ENCODE results near the gene EEFSEC. TPM values are rescaled to one million over a fixed set of nuclear protein-coding genes. Genes with fewer than 3 reads are reported as not detected.

Gene EEFSEC
- total RNA-seq, 4 donors from 2014 or later = 11.7 to 23.0 (median 14.9) TPM

- no peak for ATAC-seq (ENCODE audit: low FRiP score)
- DNase-seq (ENCODE audit: low spot score) = no peak
- TF ChIP-seq CTCF (IDR thresholded peaks at IDR 0.05) = no peak
Observed at GRCh38 chr3:128367221-128367620, 213.9 kb downstream of the EEFSEC start.

DNA sequence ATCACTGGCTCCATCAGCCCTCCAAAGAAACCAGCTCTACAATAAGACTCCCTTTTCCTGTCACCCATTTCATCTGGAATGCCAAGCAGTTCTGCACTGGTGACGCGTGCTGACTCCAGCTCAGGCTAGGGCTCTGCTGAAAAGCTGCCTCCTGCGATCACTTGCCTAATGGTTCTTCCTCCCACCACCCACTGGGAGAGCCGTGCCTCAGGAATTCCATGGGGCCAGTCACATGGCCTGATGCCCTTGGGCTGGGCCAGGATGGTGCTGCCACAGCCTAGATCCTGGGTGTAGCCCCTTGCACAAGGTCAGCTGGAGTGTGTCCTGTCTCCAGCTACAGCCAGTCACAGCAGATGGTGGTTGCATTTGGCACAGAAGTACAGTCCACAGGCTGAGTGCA lies 214.5 kb downstream of the EEFSEC start:
- ATAC-seq (ENCODE audit: low FRiP score) (no peak), DNase-seq (ENCODE audit: low spot score) (no peak)
- TF ChIP-seq CTCF (IDR thresholded peaks at IDR 0.05) = no peak

DNA sequence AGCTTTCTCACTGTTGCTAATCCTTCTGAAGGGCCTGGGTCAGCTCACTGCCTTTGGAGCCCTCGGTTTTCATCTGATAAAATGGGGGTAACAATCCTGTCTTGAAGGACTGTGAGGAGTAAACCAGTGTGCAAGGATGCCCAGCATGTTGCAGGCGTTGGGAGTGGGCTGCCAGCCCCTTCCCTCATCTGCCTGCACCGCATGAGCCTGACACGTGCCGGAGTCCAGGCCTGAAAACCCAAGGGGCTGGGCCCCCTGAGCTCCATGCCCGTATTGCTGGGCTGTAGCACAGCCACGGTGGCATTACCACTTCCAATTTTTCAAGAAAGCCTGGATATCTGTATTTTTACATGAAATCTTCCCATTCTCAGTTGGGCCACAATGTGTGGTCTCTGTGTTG lies 215.3 kb downstream of the EEFSEC start:
- no peak for TF ChIP-seq CTCF (IDR thresholded peaks at IDR 0.05)
- ATAC-seq (ENCODE audit: low FRiP score) (no peak), DNase-seq (ENCODE audit: low spot score) (no peak)

GRCh38 chr3:128369121-128369703 lies 215.9 kb downstream of the EEFSEC start:
- ATAC-seq (ENCODE audit: low FRiP score) = no peak
- no peak for TF ChIP-seq CTCF (IDR thresholded peaks at IDR 0.05)
- no peak for DNase-seq (ENCODE audit: low spot score)

DNA sequence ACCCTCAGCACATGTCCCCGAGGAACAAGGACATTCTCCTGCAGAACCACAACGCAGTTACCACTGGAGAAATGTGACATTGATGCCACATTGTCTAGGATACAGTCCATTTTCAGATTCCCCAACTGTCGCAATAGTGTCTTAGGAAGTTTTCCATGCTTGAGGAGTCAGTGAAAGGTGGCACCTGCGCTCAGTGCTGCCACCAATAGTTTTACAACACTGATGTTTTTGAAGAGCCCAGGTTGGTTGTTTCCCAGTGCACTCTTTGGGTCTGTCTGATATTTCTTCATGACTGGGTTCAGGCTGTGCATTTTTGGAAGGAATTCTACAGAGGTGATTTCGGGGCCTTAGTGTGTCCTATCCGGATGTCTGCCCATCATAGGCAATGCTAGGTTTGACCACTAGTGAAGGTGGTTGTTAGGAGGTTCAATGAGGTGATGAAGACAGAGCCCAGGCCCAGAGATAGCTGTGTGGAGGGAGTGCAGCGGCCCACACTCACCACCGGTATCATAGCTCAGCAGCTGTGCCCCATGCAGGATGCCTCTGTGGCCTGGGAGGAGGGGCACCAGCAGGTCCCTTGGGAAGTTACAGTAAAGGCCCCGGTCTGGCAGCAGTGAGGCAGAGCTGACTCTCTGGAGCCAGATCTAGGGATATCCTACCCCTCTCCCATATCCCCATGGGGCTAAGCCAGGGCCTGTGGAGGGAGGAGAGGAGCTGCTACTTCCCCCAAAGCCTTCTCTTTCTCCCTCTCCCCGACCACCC lies 216.8 kb downstream of the EEFSEC start:
- DNase-seq (ENCODE audit: low spot score) (no peak), ATAC-seq (ENCODE audit: low FRiP score) (no peak)
- no peak for TF ChIP-seq CTCF (IDR thresholded peaks at IDR 0.05)

DNA sequence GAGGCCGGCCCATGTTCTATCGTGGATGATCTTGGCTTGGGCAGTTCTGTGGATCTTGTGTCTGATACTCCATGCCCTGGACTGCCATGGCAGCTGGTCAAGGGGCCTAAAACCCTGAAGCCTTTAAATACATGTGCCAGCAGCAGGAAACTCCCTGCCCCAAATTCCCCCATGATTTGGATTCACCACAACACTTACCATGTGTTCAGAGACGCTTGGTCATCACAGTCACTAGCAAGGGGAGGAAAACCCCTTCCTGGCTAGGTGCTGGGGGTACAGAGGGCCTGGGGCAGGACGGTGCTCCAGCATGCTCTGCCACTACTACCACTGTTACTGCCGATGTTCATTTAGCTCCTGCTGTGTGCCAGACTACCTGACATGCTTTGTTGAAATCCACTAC lies 219.0 kb downstream of the EEFSEC start:
- no peak for DNase-seq (ENCODE audit: low spot score)
- TF ChIP-seq CTCF (IDR thresholded peaks at IDR 0.05) = no peak
- no peak for ATAC-seq (ENCODE audit: low FRiP score)
